Mesothelial cell of epicardium (in vitro differentiated cells): ENCODE measurements around the gene GLB1L2. TPM values are rescaled to one million over a fixed set of nuclear protein-coding genes. Genes with fewer than 3 reads are reported as not detected.

Experiments
- DNase-seq, 2 experiments: peaks; one replicate each; pipeline ENCODE4 v3.0.0; 2021; ENCODE audit warnings: low spot score in 2 of 2; ENCODE audit not compliant: unreplicated experiment in 2 of 2
- H3K27ac Mint-ChIP-seq: 2 replicates; pipeline ENCODE4 v1.8.0; 2021; ENCODE audit warnings: mixed read lengths
- H3K27me3 Mint-ChIP-seq: 2 replicates; pipeline ENCODE4 v1.8.0; 2021; ENCODE audit warnings: low read depth, mixed read lengths
- H3K36me3 Mint-ChIP-seq: 2 replicates; pipeline ENCODE4 v1.8.0; 2021; ENCODE audit warnings: mixed read lengths
- H3K4me1 Mint-ChIP-seq: 2 replicates; pipeline ENCODE4 v1.8.0; 2021; ENCODE audit warnings: mixed read lengths
- H3K4me3 Mint-ChIP-seq: 2 replicates; pipeline ENCODE4 v1.8.0; 2021; ENCODE audit warnings: mild to moderate bottlenecking, moderate library complexity, mixed read lengths
- H3K9me3 Mint-ChIP-seq: 2 replicates; pipeline ENCODE4 v1.8.0; 2021; ENCODE audit warnings: mixed read lengths
- total RNA-seq: library from RNA; stranded (reverse); gene quantifications from 3 replicates; pipeline ENCODE4 v1.2.1, GENCODE V29; 2021
- TF ChIP-seq, protein P1 (sequence below): fragments of 200-600 bp; sonication (generic); IDR thresholded peaks from one replicate; pipeline ENCODE4 v1.5.0; 2021; ENCODE audit warnings: antibody characterized with exemption; ENCODE audit not compliant: unreplicated experiment

GLB1L2 gene
- total RNA-seq, 1 donor from 2014 or later = 9.5 TPM

DNA sequence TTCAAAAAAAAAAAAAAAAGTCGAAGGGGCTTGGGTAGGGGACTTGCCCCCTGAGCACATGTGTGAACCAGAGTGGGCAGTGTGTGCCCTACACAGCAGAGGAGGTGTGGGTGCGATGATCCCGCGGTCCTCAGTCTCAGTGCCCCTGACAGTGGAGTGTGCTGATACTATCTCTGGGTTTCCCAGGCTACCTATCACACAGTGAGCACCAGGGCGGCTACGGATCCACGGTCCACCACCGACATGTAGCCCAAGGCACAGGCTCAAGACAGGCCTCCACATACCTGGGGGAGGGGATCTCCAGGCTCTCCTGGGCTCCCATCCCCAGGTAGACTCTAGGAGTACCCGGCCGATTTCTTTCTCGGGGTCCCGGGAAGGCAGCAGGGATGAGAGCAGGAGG is 71.1 kb downstream of the GLB1L2 start:
- Mint-ChIP-seq H3K27ac (no peak overlapping the region), H3K36me3 (no peaks in the 10 kb centered on the region), H3K27me3 (peaks cover 54% of the 10 kb centered on the region), H3K4me1 (no peaks in the 10 kb centered on the region), H3K9me3 (peaks cover 10% of the 10 kb centered on the region), H3K4me3 (no peak overlapping the region)
- TF ChIP-seq, protein P1, sequence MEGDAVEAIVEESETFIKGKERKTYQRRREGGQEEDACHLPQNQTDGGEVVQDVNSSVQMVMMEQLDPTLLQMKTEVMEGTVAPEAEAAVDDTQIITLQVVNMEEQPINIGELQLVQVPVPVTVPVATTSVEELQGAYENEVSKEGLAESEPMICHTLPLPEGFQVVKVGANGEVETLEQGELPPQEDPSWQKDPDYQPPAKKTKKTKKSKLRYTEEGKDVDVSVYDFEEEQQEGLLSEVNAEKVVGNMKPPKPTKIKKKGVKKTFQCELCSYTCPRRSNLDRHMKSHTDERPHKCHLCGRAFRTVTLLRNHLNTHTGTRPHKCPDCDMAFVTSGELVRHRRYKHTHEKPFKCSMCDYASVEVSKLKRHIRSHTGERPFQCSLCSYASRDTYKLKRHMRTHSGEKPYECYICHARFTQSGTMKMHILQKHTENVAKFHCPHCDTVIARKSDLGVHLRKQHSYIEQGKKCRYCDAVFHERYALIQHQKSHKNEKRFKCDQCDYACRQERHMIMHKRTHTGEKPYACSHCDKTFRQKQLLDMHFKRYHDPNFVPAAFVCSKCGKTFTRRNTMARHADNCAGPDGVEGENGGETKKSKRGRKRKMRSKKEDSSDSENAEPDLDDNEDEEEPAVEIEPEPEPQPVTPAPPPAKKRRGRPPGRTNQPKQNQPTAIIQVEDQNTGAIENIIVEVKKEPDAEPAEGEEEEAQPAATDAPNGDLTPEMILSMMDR = no peak
- DNase-seq = no peak

DNA sequence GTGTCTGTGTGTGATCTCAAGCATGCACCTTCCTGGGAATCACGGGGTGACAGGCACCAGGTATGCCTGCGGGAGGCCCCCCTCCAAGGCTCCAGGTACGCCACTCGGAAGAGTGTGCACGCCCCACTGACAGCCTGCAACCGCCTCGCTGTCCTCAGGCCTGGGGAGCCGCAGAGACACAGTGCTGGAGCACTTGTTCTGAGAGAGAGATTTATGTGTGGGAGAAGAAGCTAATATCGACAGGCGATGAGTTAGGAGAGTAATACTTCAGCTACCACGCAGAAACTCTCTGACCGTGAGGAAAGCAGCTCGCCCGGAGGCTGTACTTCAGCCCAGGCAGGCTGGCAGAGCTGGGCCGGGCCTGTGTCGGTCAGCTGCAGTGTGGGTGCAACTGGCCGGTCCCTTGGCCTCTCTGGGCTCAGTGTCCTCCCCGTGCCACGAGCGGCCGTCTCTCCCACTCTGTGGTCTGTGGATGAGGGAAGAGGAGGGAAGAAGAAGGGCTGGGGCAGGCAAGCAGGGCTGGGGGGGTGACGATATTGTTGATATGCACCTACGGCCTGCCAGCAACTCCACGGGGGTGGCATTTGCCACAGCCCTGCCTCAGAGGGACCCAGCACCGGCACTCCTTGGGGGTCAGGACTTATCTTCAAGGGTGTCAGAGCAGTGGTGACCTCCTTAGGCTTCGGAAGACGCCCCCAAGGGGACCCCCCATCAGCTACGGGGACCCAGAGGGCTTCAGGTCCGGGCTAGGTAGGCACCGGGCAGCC is 73.0 kb downstream of the GLB1L2 start:
- H3K27me3 Mint-ChIP-seq = peaks cover 57% of the 10 kb centered on the region
- no peaks in the 10 kb centered on the region for H3K4me1 Mint-ChIP-seq
- no peak overlapping the region for H3K4me3 Mint-ChIP-seq
- TF ChIP-seq, protein P1 = no peak
- peaks cover 10% of the 10 kb centered on the region for H3K9me3 Mint-ChIP-seq
- H3K36me3 Mint-ChIP-seq = no peaks in the 10 kb centered on the region
- no peak overlapping the region for H3K27ac Mint-ChIP-seq
- no peak for DNase-seq

DNA sequence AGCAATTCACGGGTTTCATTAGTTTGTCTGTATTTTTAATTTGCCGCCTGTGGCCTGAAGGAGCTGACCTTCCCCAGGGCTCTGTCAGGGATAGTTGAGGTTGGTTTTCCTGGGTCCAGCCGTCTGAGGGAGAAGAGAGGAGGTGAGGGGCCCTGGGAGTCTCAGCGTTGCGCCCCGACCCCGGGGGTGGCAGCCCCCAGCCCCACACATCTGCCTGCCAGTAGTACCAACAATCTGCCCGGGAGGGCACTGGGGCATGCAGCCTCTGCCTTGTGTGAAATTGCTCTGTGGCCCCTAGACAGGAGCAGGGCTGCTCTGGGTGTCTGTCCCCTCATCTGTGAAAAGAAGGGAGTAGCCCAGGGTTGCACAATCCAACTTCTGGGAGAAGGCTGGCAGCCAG is 73.6 kb downstream of the GLB1L2 start:
- Mint-ChIP-seq H3K4me1 (no peaks in the 10 kb centered on the region), H3K36me3 (no peaks in the 10 kb centered on the region), H3K9me3 (peaks cover 8% of the 10 kb centered on the region), H3K27ac (no peak overlapping the region), H3K4me3 (no peak overlapping the region), H3K27me3 (peaks cover 59% of the 10 kb centered on the region)
- TF ChIP-seq, protein P1 = no peak
- no peak for DNase-seq

DNA sequence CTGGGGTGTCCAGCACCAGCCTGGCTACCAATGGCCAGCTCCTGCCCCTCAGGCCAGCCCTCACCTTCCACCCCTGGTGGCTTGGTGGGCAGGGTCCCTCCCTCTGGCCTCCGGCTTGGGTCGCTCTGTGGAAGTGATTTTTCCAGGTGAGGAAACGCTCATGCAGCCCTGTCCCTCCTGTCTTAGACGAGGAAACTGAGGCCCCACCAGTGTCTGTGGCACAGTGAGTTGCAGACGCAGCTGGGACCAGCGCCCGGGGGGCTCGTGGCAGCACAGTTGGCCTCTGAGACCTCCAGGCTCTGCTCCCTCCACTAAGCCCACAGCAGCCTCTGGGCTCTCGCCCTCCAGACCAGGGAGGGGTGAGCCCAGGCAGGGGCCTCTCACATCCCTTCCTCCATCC is 74.1 kb downstream of the GLB1L2 start:
- Mint-ChIP-seq H3K36me3 (no peaks in the 10 kb centered on the region), H3K27ac (no peak overlapping the region), H3K27me3 (peaks cover 59% of the 10 kb centered on the region), H3K4me1 (no peaks in the 10 kb centered on the region), H3K9me3 (peaks cover 4% of the 10 kb centered on the region), H3K4me3 (no peak overlapping the region)
- no peak for DNase-seq
- TF ChIP-seq, protein P1 = no peak

DNA sequence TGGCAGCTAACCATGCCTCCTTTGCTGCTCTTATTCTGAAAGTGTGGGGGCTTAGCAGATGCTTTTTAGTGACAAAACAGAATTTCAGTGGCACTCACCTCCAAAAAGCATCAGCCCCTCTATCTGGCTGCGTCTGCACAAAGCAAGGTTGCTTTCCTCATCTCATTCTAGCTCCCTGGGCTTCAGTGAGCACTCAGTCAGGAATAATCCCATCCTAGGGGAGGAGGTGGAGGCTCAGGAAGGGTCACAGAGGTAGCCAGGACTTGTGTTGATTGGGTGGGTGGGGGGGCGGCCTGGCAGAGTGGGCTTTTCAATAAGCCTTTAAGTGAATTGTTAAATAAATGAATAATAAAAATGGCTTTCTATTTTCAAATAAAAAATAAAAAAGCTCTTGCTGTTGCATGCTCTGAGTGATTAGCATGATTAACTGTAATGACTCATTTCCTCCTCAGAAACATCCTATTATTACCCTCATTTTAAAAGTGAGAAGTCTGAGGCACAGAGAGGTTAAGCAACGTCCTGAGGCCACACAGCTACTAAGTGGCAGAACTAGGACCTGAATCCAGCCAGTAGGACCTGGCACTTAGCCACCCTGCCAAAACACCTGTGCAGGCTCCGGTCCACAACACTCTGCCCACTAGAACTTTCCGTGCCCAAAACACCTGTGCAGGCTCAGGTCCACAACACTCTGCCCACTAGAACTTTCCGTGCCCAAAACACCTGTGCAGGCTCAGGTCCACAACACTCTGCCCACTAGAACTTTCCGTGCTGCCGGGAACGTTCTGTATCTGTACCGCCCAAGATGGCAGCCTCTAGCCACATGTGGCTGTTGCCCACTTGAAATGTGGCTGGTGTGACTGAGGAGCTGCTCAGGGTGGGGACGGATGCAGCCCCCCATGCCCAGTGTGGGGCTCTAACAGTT is 74.7 kb downstream of the GLB1L2 start:
- no peaks in the 10 kb centered on the region for H3K36me3 Mint-ChIP-seq
- H3K27ac Mint-ChIP-seq = no peak overlapping the region
- DNase-seq = no peak
- H3K4me1 Mint-ChIP-seq = no peaks in the 10 kb centered on the region
- H3K9me3 Mint-ChIP-seq = no peaks in the 10 kb centered on the region
- H3K27me3 Mint-ChIP-seq = peaks cover 60% of the 10 kb centered on the region
- H3K4me3 Mint-ChIP-seq = no peak overlapping the region
- TF ChIP-seq, protein P1 = no peak
